Sigmoid colon (tissue), 4 donors: ENCODE results near the gene BPIFB4.

Source experiments
- EP300 ChIP-seq, 4 donors: sonication (generic); formaldehyde crosslinking; IDR thresholded peaks; one replicate each; pipeline ENCODE4 v1.6.1; 2017; ENCODE audit warnings: antibody characterized with exemption in 4 of 4
- TF ChIP-seq, protein P1 (sequence below), 4 experiments: fragments of 450-650 bp in 3 of 4; fragments of 200-600 bp in 1 of 4; IDR thresholded peaks; one replicate each; pipeline ENCODE4 v1.5.1; 2016 to 2019; ENCODE audit warnings: antibody characterized with exemption in 4 of 4, mild to moderate bottlenecking in 3 of 4, moderate library complexity in 2 of 4

DNA sequence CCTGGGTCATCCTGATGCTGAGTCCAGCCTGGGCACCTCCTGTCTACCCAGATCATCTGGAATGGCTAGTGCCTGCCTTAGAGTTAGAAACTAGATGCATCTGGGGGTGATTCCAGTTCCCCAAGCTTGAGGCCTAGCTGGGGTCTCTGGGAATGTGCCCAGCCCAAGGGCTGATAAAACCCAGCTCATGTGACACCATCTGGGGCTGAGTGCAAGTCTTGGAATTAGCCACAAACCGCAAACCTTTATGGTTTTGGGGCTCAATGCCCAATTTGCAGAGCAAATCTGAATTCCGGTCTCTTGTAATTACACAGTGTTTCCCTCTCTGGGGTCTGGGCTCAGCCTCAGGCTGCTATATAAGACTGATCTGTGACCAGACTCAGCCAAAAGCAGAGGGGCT lies at the start of gene BPIFB4:
- TF ChIP-seq, protein P1, sequence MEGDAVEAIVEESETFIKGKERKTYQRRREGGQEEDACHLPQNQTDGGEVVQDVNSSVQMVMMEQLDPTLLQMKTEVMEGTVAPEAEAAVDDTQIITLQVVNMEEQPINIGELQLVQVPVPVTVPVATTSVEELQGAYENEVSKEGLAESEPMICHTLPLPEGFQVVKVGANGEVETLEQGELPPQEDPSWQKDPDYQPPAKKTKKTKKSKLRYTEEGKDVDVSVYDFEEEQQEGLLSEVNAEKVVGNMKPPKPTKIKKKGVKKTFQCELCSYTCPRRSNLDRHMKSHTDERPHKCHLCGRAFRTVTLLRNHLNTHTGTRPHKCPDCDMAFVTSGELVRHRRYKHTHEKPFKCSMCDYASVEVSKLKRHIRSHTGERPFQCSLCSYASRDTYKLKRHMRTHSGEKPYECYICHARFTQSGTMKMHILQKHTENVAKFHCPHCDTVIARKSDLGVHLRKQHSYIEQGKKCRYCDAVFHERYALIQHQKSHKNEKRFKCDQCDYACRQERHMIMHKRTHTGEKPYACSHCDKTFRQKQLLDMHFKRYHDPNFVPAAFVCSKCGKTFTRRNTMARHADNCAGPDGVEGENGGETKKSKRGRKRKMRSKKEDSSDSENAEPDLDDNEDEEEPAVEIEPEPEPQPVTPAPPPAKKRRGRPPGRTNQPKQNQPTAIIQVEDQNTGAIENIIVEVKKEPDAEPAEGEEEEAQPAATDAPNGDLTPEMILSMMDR (IDR thresholded peaks at IDR 0.05): no peak
- TF ChIP-seq EP300 (IDR thresholded peaks at IDR 0.05): no peak
